GM12875 (cell line): Measurements from ENCODE around the gene PCDHGA10.
"Not testable (repeated sequence)": the region's sequence is repeated elsewhere in the genome, so short reads cannot be mapped to it uniquely, and the experiment has no call there.

Source experiments
- H3K4me3 ChIP-seq: one replicate; pipeline ENCODE4 v1.5.1; 2011; ENCODE audit warnings: low read depth, low read length, control low read depth
- TF ChIP-seq, protein P1 (sequence below): IDR thresholded peaks from 2 replicates; pipeline ENCODE4 v1.5.1; 2011; ENCODE audit warnings: low read depth, mild to moderate bottlenecking, control low read depth, inconsistent platforms, low read length, moderate library complexity, borderline replicate concordance; ENCODE audit not compliant: insufficient read depth

PCDHGA10 gene

DNA sequence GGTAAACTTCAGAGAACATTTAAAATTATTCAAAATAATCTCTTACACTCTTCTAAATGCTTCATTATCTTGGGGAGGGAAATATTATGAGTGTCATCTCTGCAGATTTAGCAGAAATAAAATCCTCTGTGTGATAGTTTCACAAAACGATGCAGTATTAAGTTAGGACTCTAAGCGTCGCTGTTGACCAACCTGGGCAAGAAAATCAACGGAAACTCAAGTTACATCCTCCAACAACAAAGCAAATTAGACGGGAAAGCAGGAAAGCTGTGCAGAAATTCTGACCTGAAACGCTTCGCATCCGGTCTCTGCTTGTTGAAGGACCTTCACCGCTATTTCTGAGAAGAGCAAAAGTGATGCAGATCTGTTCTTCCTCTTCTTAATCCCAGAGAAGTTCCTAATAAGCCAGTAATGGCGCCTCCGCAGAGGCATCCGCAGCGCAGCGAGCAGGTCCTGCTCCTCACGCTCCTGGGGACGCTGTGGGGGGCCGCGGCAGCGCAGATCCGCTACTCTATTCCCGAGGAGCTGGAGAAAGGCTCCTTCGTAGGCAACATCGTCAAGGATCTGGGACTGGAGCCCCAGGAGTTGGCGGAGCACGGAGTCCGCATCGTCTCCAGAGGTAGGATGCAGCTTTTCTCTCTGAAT is 39.0 kb upstream of the PCDHGA10 start, which contains the start of gene PCDHGA6:
Gene PCDHGA6 (plus strand): TSS at position 219 of the 645 bp plus-strand sequence. CDS start 193 bp downstream, at position 412.
- H3K4me3 ChIP-seq, result no peak within 1 kb of the TSS
- TF ChIP-seq, protein P1, sequence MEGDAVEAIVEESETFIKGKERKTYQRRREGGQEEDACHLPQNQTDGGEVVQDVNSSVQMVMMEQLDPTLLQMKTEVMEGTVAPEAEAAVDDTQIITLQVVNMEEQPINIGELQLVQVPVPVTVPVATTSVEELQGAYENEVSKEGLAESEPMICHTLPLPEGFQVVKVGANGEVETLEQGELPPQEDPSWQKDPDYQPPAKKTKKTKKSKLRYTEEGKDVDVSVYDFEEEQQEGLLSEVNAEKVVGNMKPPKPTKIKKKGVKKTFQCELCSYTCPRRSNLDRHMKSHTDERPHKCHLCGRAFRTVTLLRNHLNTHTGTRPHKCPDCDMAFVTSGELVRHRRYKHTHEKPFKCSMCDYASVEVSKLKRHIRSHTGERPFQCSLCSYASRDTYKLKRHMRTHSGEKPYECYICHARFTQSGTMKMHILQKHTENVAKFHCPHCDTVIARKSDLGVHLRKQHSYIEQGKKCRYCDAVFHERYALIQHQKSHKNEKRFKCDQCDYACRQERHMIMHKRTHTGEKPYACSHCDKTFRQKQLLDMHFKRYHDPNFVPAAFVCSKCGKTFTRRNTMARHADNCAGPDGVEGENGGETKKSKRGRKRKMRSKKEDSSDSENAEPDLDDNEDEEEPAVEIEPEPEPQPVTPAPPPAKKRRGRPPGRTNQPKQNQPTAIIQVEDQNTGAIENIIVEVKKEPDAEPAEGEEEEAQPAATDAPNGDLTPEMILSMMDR, result peak; percentile 24; the same call in 1 of the 2 replicates

DNA sequence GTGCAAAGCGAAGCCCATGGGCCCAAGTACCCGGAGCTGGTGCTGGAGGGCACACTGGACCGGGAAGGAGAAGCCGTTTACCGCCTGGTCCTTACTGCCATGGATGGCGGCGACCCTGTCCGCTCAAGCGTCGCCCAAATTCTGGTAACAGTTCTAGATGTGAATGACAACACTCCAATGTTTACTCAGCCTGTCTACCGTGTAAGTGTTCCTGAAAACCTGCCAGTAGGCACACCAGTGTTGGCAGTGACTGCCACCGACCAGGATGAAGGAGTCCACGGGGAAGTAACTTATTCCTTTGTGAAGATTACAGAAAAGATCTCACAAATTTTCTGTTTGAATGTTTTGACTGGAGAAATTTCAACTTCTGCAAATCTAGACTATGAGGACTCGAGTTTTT is 38.2 kb upstream of the PCDHGA10 start:
- no peak overlapping the region for H3K4me3 ChIP-seq
- TF ChIP-seq, protein P1, result no peak

DNA sequence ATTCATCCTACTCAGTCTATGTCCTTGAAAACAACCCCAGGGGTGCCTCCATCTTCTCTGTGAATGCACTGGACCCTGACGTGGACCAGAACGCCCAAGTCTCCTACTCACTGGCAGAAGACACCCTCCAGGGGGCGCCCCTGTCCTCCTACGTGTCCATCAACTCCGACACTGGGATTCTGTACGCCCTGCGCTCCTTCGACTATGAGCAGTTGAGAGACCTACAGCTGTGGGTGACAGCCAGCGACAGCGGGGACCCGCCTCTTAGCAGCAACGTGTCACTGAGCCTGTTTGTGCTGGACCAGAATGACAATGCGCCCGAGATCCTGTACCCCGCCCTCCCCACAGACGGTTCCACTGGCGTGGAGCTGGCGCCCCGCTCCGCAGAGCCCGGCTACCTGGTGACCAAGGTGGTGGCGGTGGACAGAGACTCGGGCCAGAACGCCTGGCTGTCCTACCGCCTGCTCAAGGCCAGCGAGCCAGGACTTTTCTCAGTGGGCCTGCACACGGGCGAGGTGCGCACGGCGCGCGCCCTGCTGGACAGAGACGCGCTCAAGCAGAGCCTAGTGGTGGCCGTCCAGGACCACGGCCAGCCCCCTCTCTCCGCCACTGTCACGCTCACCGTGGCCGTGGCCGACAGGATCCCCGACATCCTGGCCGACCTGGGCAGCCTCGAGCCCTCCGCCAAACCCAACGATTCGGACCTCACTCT is 37.2 kb upstream of the PCDHGA10 start:
- not testable (repeated sequence) for H3K4me3 ChIP-seq

DNA sequence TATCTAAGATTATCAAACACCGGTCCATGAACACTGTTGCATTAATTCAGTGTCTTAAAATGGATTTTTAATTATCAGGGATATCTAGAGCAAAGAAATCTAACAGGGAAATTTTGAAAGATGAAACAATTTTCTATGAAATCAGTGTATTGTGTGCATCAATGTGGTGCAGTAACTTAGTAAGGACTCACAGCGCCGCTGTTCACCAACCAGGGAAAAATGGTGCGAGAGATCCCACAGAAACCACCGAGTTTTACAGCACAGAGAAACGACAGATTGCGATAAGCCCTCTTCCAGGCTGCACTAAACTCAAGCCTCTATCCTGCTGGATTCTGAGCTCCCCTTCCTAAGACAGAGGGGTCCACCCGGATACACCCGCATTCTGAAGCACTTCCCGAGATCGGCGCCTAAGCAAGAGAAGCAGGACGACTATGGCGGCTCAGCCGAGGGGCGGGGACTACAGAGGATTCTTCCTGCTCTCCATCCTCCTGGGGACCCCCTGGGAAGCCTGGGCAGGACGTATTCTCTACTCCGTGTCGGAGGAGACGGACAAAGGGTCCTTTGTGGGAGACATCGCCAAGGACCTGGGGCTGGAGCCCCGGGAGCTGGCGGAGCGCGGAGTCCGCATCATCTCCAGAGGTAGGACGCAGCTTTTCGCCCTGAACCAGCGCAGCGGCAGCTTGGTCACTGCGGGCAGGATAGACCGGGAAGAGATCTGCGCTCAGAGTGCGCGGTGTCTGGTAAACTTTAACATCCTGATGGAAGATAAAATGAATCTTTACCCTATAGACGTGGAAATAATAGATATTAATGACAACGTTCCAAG is 30.1 kb upstream of the PCDHGA10 start, which contains the start of gene PCDHGA7:
Gene PCDHGA7 (plus strand): TSS at position 274 of the 826 bp plus-strand sequence. CDS start 158 bp downstream, at position 432.
- TF ChIP-seq, protein P1, result peak; percentile 36; the same call in 1 of the 2 replicates
- H3K4me3 ChIP-seq, result peak within 1 kb of the TSS; percentile 54

DNA sequence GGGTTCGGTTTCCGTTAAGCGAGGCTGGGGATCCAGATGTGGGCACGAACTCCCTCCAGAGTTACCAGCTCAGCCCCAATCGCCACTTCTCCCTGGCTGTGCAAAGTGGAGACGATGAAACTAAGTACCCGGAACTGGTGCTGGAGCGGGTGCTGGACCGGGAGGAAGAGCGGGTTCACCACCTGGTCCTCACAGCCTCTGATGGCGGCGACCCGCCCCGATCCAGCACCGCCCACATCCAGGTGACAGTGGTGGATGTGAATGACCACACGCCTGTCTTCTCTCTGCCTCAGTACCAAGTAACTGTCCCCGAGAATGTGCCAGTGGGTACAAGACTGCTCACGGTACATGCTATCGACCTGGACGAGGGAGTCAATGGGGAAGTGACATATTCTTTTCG is 29.4 kb upstream of the PCDHGA10 start:
- H3K4me3 ChIP-seq, result no peak overlapping the region
- TF ChIP-seq, protein P1, result no peak

DNA sequence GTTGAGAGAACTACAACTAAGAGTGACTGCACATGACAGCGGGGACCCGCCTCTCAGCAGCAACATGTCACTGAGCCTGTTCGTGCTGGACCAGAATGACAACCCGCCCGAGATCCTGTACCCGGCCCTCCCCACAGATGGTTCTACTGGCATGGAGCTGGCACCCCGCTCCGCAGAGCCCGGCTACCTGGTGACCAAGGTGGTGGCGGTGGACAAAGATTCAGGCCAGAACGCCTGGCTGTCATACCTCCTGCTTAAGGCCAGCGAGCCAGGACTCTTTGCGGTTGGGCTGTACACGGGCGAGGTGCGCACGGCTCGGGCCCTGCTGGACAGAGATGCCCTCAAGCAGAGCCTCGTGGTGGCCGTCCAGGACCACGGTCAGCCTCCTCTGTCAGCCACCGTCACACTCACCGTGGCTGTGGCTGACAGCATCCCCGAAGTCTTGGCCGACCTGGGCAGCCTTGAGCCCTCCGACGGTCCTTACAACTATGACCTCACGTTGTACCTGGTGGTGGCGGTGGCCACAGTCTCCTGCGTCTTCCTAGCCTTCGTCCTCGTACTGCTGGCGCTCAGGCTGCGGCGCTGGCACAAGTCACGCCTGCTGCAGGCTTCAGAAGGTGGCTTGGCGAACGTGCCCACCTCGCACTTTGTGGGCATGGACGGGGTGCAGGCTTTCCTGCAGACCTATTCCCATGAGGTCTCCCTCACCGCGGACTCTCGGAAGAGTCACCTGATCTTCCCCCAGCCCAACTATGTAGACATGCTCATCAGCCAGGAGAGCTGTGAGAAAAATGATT is 28.1 kb upstream of the PCDHGA10 start:
- no peak overlapping the region for H3K4me3 ChIP-seq
- TF ChIP-seq, protein P1, result no peak
